ENCODE results near the gene BIN1. TPM values are rescaled to one million over a fixed set of nuclear protein-coding genes. Genes with fewer than 3 reads are reported as not detected.

The BIN1 gene, protein sequence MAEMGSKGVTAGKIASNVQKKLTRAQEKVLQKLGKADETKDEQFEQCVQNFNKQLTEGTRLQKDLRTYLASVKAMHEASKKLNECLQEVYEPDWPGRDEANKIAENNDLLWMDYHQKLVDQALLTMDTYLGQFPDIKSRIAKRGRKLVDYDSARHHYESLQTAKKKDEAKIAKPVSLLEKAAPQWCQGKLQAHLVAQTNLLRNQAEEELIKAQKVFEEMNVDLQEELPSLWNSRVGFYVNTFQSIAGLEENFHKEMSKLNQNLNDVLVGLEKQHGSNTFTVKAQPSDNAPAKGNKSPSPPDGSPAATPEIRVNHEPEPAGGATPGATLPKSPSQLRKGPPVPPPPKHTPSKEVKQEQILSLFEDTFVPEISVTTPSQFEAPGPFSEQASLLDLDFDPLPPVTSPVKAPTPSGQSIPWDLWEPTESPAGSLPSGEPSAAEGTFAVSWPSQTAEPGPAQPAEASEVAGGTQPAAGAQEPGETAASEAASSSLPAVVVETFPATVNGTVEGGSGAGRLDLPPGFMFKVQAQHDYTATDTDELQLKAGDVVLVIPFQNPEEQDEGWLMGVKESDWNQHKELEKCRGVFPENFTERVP
- total RNA-seq (2014; rRNA removed; shearing (Covaris generic)): 11.1 and 14.2 TPM in 2 replicates

DNA sequence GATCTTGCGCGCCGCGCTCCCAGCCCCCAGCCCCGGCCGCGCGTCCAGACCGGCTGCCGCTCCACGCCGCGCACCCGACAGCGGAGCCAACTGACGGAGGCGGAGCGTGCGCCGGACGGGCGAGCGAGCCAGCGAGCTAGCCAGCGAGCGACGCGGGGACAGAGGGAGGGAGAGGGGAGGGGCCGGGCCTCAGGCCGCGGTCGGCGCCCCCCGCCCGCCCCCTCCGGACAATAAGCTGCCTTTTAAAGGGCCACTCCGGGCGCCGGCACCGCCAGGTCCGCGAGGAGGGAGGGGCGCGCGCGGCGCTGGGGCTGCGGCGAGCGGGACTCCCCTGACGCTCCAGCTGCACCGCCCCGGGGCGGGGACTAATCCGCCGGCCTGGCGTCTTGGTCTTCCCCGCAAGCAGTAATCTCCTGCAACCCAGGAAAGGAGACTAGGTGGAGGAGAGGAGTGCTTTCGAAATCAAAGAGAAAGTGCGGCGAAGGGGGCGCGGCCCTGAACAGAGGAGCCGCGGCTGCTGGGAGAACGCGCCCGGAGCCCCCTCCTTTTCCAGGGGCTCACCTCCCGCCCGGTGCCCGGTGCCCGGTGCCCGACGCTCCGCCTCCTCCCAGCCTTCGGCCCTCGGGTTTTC is at the start of gene BIN1:
Gene BIN1 (minus strand): TSS at position 164 of the 631 bp plus-strand sequence. CDS start 211 bp downstream, outside the sequence.
- DNase-seq (ENCODE audit: low spot score): peak; percentile 80
- in situ Hi-C loops (cut with HindIII; ENCODE audit: low sequenced_read_pairs): no loop called here

DNA sequence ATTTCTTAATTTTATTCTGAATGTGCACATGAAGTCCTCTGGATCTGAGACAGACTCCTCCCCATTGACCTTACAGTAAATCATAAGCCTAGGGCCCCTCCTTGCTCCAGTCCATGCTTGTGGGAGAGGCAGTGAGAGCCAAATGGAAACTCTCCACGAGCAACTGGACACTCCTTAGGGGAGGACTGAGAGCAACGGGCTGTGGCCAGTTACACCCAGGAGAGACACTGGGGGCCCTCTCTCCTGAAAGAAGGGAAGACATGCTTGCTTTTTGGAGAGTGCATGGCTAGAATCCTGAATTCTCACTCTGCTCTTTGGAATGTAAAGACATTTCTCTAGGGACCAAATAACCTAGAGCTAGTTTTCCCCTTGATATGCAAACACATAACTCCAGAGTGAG is 49.0 kb upstream of the BIN1 start:
- in situ Hi-C loops (cut with HindIII; ENCODE audit: low sequenced_read_pairs): no loop called here
- no peak for DNase-seq (ENCODE audit: low spot score)

DNA sequence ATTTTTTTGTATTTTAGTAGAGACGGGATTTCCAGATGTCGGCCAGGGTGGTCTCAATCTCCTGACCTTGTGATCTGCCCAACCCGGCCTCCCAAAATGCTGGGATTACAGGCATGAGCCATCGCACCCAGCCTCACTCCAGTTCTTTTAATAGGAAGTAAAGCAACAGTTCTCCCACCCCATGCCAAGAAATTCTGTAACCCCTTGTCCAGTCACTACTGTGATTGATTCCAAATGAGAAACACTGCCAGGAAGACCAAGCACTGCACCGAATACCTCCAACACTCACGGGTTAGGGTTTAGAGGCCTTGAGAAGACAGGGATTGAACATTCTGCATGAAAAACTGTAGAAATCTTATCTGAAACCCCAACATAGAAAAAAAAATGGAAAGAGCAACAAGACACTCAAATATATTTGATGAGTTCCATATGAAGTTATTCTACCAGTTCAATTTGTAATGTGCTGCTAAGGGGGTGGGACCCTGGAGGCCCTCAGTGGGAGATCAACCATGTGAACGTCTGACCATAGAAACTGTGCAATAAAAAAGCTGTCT is 48.2 kb upstream of the BIN1 start:
- in situ Hi-C loops (cut with HindIII; ENCODE audit: low sequenced_read_pairs): no loop called here

DNA sequence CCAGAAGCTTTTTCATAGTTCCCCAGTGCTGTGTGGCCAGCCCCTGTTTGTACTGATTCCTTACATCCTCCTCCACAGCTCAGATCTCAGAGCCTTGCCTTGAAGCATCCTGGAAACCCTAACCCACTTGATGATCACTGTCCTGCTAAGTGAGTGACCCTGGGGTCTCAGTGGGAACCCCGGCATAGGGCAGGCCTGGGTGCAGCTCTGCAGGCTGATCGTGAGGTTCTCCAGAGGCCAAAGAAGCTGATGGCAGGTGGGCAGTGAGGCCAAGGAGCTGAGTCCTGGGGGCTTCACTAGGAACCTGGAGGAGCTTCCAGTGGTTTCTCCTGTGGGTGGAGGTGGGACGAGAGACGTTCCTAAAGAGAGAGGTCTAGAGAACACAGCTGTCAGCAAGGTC is 47.4 kb upstream of the BIN1 start:
- in situ Hi-C loops (cut with HindIII; ENCODE audit: low sequenced_read_pairs): no loop called here
- no peak for DNase-seq (ENCODE audit: low spot score)

More for the DNA sequence above, 48.2 kb upstream of the BIN1 start:
- DNase-seq (ENCODE audit: low spot score): no peak

DNA sequence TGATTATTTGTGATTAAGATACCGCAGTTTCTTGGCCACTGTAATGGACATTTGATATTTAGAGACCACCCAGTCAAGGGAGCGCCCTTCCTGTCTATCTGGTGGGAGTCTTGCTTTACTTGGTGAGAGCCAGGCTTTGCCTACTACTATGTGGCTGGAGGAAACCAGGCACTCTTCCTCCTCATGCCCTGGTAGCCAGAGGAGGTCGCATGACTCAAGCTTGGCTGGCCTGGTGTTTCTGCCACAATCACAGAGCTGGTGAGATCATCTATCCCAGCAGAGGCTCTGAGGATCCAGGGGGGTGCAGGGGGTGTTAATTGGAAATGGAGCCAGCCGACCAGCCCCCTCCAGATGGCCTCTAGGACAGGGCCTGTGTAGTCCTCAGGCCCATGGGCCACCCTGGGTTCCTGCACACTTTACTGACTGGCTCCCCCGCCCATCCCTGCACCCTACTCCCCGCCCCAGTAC is 46.8 kb upstream of the BIN1 start:
- DNase-seq (ENCODE audit: low spot score): no peak
- in situ Hi-C loops (cut with HindIII; ENCODE audit: low sequenced_read_pairs): no loop called here

DNA sequence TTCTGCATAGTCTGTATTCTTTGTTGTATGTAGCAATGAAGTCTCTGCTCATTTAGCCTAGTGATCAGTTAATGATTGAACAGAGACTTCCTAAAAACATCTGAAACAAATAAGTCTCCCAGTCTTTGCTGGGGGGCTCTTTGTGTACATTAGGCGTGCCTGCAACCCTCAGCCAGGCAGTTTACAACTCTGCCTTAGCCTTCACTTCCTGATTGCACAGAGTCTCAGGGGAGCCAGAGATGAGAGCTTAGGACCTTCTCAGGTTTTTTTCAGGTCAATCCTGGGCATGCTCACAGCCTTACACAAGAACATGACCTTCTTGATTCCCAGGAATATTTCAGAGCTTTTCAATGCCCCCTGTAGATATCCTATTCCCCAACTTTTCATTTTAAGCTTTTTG is 44.0 kb upstream of the BIN1 start:
- in situ Hi-C loops (cut with HindIII; ENCODE audit: low sequenced_read_pairs): no loop called here
- DNase-seq (ENCODE audit: low spot score): no peak

DNA sequence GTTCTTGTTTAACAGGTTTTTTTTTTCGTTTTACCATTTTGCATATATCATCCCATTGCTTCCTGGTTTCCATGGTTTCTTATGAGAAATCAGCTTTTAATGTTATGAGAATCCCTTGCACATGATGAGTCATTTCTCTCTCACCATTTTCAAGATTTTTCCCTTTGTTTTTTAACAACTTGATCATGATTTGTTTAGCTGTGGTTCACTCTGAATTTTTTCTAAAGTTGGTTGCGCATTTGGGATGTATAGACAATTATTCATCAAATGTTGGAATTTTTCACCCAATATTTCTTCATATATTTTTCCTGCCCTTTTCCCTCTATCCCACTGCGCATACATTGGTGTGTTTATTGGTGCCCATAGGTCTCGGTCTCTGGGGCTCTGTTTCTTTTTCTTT is 42.4 kb upstream of the BIN1 start:
- in situ Hi-C loops (cut with HindIII; ENCODE audit: low sequenced_read_pairs): no loop called here
- no peak for DNase-seq (ENCODE audit: low spot score)

DNA sequence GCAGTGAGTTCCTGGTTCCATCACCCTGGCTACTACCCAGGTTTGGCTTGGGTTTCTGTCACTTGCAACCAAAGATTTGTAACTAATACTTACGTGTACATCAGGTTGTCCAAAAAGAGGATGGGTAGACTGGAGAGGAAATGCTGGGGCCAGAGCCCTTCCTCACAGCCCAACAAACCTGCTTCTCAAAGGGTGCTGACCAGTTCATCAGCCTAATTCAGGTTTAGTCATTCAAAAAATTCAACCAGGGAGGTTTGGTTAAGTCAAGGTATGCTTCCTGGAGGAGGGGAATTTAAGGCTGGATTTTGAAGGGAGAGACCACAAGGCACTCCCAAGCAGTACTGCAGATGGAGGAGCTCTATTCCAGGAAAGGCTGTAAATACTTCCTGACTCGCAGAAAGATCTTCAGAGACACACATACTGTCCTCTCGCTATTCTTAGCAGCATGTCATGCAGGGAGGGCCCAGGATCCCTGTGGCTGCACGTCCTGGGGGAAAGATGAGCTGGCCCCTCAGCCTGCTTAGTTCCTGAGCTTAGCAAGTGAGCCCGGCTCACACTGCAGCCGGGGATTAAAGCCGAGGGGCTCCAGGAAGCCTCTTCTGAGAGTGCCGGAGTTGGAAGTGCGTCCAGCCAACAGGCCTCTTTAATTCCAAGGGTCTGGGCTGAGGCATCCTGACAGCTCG is 40.0 kb upstream of the BIN1 start:
- in situ Hi-C loops (cut with HindIII; ENCODE audit: low sequenced_read_pairs): no loop called here
- DNase-seq (ENCODE audit: low spot score): no peak

DNA sequence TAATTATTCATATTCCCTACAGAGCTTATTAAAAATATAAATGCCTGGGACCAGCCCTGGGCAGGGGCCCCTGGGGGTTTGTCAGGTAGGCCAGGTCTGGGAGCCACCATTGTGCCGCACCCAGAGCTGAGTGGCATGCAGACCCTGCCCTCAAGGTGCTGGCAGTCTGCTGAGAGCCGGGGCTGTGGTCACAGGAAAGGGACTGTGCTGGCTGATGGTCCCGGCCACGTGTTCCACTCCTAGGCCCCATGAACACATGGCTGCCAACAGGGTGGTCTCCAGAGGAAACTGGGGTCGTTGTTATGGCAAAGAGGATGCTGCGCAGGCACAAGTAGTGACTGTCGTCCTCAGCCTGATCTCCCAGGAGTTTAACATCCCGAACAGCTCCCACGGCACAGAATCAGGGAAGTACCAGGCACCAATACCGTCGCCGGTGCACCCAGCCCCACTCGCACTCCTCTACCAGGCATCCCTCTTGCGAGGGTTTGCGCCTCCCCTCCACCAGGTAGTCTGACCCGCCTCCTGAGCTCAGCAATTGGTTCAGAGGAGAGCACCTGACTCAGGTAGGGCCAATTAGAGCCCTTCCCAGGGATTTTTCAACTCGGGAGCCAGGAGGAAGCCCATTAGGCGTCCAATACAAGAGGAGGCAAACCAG is 39.2 kb upstream of the BIN1 start:
- in situ Hi-C loops (cut with HindIII; ENCODE audit: low sequenced_read_pairs): no loop called here
- no peak for DNase-seq (ENCODE audit: low spot score)

DNA sequence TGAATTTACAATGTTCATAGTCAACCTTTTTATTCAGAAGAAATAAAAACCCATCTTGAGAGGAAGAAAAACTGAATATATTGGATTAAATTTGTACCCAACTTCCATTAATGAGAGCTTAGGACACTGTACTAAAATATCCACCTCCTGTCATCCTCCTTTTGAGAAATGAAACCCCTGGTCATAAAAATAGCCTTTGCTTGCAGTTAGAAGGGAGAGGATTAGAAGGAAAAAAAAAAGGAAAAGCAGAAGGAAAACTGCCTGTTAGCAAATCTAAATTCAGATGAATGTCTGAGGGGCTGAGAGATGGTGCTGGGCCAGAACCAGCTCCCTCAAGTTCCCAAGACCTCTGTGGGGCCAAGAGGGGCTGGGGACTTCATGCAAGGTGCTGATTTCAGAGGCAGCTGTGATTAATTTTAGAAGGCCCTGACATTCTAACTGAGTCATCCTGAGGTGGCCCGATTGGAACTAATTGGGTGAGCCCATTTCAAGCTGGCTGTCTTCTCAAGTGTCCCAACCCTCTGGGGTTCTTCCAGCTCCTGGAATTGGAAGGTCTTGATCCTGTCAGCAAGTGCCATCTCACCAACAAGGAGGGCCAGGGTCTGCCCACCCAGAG is 38.4 kb upstream of the BIN1 start:
- in situ Hi-C loops (cut with HindIII; ENCODE audit: low sequenced_read_pairs): no loop called here

DNA sequence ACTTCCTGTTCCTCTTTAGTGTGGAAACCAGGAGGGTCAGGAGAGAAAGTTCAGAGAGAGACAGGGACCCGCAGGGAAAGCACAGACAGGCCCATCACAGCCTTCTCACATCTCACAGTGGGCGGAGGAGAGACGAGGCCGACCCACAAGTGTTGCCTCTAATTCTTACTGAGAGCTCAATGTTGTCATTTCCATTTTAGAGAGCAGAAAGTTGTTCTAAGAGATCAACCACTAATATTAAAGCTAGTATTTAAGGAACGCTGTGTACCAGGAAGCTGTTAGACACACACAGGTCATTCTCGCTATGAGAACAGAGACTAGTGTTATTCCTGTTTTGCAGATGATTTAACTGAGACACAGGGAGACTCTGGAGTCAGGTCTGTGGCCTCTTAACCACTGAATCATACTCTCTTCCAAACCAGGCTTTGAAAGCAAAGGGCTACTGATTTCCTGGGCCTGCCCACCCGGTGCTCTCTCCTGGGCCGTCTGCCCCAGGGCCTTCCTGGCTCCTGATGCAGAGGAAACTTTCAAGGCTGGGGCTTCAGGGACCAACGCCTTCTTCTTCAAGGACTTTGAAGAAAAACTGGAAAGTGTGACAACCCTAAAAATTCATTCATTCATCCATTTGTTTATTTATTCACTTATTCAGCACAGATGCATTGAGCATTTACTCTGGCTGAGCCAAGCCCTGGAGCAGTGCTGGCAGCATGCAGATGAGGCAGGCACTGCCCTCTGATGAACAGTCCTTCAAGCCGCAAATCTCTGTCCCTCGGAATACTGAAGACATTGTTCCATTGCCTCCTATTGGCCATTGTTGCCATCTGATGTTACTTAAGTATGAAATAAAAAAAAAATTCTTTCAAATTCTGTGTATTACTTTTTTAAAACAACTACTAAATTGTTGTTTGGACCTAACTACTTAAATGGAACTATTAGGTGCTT is 37.2 kb upstream of the BIN1 start:
- DNase-seq (ENCODE audit: low spot score): peak; percentile 25
- in situ Hi-C loops (cut with HindIII; ENCODE audit: low sequenced_read_pairs): no loop called here

More for the DNA sequence above, 38.4 kb upstream of the BIN1 start:
- no peak for DNase-seq (ENCODE audit: low spot score)

DNA sequence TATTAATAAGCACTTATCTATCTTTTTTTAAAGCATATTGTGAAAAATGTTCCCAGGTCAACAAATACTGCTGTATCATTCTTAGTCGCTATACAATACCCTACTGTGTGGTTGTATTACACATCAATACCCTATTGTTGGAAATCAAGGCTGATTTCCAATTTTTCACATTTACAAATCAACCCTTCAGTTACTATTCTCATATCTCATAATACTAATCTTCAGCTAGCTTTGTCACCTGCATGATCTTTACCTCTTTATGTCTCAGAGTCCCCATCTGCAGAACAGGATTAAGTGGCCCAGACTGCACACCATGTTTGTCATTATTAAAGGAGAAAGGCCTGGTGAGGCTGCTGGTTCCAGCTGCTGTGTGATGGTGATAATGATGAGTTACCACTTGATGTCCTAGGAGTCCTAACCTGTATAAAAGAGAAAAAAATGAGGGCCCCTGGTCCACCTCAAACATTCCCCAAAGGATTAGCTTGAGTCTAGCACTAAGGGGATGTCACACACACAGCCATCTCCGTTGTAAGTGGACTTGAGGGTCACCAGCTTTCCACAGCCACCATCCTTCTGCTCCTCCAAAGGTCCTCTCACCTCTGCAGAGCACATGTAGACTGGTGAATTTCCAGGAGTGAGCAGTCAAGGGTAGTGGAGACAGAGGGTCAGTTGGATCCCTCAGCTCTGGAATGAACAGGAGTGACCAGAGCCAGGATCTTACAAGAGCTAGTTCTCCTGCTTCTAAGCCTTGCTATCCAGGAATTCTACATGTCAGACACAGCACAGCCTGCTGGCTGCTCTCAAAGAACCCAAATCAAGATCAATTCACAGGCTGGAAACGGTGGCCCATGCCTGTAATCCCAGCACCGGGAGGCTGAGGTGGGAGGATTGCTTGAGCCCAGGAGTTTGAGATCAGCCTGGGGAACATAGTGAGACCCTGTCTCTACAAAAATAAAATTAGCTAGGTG is 36.0 kb upstream of the BIN1 start:
- in situ Hi-C loops (cut with HindIII; ENCODE audit: low sequenced_read_pairs): no loop called here
- DNase-seq (ENCODE audit: low spot score): no peak

DNA sequence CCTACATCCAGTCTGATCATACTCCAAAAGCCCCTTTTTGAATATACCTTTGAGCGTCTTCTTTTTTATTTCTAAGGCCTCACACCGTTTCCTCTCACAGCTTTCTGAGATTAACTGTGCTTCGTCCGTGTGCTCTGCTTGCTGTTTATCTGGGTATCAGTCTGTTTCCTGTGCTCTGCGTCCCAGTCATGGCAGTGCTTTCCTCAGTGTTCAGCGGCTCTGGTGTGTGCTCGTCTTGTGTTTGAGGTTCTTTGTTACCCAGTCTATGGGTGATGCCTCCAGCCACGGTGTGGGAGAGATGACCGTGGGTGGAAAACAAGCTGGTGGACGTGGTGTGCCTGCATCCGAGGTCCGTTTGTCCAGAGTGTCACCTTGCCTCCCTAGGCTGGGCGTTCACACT is 33.6 kb upstream of the BIN1 start:
- no peak for DNase-seq (ENCODE audit: low spot score)
- in situ Hi-C loops (cut with HindIII; ENCODE audit: low sequenced_read_pairs): no loop called here

DNA sequence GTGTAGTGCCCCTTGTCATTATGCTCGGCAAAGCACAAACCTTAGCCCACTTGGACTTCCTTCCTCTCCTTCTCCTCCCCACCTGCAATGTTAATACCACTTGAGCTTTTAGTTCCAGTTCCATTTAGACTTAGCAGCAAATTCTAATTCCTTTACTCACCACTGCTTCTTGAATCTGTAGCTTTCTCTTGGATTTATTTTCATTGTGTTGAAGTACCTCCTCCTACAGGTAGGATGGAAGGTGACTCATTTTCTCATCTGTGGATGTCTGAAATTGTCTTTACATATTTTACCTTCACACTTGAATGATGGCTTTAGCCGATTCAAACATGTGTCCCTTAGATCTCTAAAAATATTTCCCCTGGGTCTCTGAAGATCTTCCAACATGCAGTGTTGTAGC is 32.8 kb upstream of the BIN1 start:
- in situ Hi-C loops (cut with HindIII; ENCODE audit: low sequenced_read_pairs): no loop called here
- no peak for DNase-seq (ENCODE audit: low spot score)

DNA sequence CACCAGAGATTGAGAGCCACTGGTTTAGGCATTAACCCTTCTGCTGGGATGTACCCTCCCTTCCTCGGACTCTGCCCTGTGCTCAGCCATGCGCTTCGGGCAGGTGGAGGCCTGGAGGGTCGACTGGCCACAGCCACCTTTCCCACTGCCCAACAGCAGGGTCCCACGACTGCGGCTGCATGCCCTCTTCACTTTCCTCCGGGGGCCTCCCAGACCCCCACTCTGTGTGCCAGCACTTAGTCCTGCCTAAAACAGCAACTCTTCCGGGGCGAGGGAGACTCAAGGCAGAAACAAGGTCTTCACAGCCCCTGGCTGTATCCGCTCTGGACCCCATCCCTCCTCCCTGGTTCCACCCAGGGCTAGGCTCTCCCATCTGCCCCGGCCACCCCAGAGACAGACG is 31.3 kb upstream of the BIN1 start:
- no peak for DNase-seq (ENCODE audit: low spot score)
- in situ Hi-C loops (cut with HindIII; ENCODE audit: low sequenced_read_pairs): no loop called here

DNA sequence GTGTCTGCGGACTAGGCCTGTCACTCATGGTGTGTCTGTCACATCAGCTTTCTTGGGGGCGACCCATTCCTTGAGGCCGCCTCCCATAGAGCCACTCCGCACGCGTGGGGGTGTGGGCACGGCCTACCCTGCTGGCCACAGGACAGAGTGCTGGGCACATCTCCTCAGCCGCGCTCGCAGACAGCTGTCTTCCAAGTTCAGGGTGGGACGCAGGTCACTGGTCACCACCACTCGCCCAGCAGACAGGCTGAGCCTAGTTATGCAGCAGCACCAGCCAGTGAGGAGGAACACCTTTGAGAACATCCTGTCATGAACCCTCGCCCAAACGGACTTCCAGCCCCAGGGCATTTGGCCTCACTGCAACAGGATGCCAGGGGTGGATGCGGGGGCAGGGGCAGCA is 30.8 kb upstream of the BIN1 start:
- in situ Hi-C loops (cut with HindIII; ENCODE audit: low sequenced_read_pairs): no loop called here
- no peak for DNase-seq (ENCODE audit: low spot score)

Data from G401 (cell line).